DND-41 (cell line): Measurements from ENCODE around the gene AOPEP.

Experiments used
- ATAC-seq: fragments of 200-7000 bp; cut with Tn5 transposase; 3 replicates; pipeline ENCODE4 v1.9.1; 2021; ENCODE audit warnings: low read depth; ENCODE audit not compliant: insufficient read depth
- DNase-seq: peaks from one replicate; pipeline ENCODE4 v3.0.0-alpha.2; 2020
- H2AFZ ChIP-seq: 2 replicates; pipeline ENCODE4 v1.6.0; 2012; ENCODE audit warnings: low read depth, low read length
- H3K27ac ChIP-seq: 2 replicates; pipeline ENCODE4 v1.5.1; 2012; ENCODE audit warnings: low read length, inconsistent platforms
- H3K27me3 ChIP-seq: fragments of 200-600 bp; sonication (generic); 2 replicates; pipeline ENCODE4 v1.6.0; 2012; ENCODE audit warnings: low read length, mild to moderate bottlenecking, inconsistent platforms; ENCODE audit not compliant: insufficient read depth, poor library complexity
- H3K36me3 ChIP-seq: 2 replicates; pipeline ENCODE4 v1.5.1; 2012; ENCODE audit warnings: low read length, inconsistent platforms; ENCODE audit not compliant: insufficient read depth
- H3K4me1 ChIP-seq: 2 replicates; pipeline ENCODE4 v1.5.1; 2012; ENCODE audit warnings: mild to moderate bottlenecking, low read length; ENCODE audit not compliant: insufficient read depth
- H3K4me2 ChIP-seq: 2 replicates; pipeline ENCODE4 v1.6.0; 2012; ENCODE audit warnings: mild to moderate bottlenecking, moderate library complexity, low read length, inconsistent platforms; ENCODE audit not compliant: insufficient read depth
- H3K4me3 ChIP-seq, 2 experiments: fragments of 200-600 bp in 1 of 2; shearing (Covaris generic) in 1 of 2; 2 replicates each; pipeline ENCODE4 v1.5.1; 2012 to 2016; ENCODE audit warnings: inconsistent platforms in 2 of 2, low read length in 2 of 2, mild to moderate bottlenecking in 2 of 2, low read depth in 1 of 2, moderate library complexity in 1 of 2
- H3K79me2 ChIP-seq: 2 replicates; pipeline ENCODE4 v1.6.0; 2012; ENCODE audit warnings: low read length, inconsistent platforms; ENCODE audit not compliant: insufficient read depth
- H3K9ac ChIP-seq: 2 replicates; pipeline ENCODE4 v1.6.0; 2012; ENCODE audit warnings: low read depth, mild to moderate bottlenecking, inconsistent platforms, low read length, moderate library complexity
- H3K9me3 ChIP-seq: 2 replicates; pipeline ENCODE4 v1.5.1; 2012; ENCODE audit warnings: low read length, moderate library complexity, mild to moderate bottlenecking, inconsistent platforms; ENCODE audit not compliant: insufficient read depth, severe bottlenecking
- H4K20me1 ChIP-seq: 2 replicates; pipeline ENCODE4 v1.6.0; 2012; ENCODE audit warnings: low read length; ENCODE audit not compliant: insufficient read depth
- EZH2 ChIP-seq: IDR thresholded peaks from 3 replicates; pipeline ENCODE4 v1.6.1; 2012; ENCODE audit warnings: borderline replicate concordance, low read depth, mild to moderate bottlenecking, moderate library complexity, low read length, inconsistent platforms; ENCODE audit not compliant: severe bottlenecking
- TF ChIP-seq, protein P1 (sequence below): IDR thresholded peaks from 2 replicates; pipeline ENCODE4 v1.5.1; 2012; ENCODE audit warnings: borderline replicate concordance, low read length, moderate library complexity, mild to moderate bottlenecking; ENCODE audit not compliant: poor library complexity, severe bottlenecking; ENCODE audit errors: extremely low read depth

Gene AOPEP

DNA sequence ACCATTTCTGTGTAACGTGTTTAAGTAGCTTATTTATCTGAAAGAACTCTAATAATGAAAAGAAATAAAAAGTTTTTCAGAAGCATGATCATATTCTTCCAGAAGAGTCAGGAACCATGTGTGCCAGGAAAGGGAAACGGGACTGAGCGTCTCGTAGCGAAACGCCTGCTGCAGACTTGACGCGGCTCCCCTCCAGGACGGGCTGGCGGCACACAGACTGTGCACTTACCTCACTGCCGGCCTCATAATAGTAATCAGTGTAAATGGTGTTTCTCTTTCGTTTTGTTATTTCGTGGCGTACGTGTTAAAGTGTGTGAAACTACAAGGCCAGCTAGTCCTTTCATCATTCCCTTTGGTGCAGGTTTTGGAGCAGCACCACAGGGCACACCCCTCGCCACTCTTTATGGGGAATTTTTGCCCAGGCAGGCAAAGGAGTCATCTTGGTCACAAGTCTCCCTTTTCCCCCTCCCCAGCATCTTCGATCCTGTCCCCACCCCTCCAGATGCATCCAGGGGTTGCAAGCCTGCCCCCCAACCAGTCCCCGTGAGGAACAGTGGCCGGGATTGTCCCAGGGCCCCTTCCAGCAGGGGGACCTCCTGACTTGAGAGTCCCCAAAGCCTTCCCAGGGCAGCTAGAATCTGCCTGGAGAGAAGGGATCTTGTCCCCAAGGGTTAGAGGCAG lies 357.9 kb downstream of the AOPEP start:
- Histone ChIP-seq H3K27me3 (no peaks in the 10 kb centered on the region), H3K79me2 (no peaks in the 10 kb centered on the region), H3K9me3 (no peaks in the 10 kb centered on the region), H3K27ac (no peak overlapping the region), H3K36me3 (peaks cover 6% of the 10 kb centered on the region), H2AFZ (no peak overlapping the region), H3K9ac (no peak overlapping the region), H3K4me3 (no peak overlapping the region), H3K4me1 (0 out of 2 replicates have a peak, but pooled peaks cover 4% of the 10 kb centered on the region), H3K4me2 (no peak overlapping the region), H4K20me1 (no peaks in the 10 kb centered on the region)
- no peak for DNase-seq
- ATAC-seq, result no peak
- TF ChIP-seq, protein P1, sequence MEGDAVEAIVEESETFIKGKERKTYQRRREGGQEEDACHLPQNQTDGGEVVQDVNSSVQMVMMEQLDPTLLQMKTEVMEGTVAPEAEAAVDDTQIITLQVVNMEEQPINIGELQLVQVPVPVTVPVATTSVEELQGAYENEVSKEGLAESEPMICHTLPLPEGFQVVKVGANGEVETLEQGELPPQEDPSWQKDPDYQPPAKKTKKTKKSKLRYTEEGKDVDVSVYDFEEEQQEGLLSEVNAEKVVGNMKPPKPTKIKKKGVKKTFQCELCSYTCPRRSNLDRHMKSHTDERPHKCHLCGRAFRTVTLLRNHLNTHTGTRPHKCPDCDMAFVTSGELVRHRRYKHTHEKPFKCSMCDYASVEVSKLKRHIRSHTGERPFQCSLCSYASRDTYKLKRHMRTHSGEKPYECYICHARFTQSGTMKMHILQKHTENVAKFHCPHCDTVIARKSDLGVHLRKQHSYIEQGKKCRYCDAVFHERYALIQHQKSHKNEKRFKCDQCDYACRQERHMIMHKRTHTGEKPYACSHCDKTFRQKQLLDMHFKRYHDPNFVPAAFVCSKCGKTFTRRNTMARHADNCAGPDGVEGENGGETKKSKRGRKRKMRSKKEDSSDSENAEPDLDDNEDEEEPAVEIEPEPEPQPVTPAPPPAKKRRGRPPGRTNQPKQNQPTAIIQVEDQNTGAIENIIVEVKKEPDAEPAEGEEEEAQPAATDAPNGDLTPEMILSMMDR, result no peak
- TF ChIP-seq EZH2, result no peak

DNA sequence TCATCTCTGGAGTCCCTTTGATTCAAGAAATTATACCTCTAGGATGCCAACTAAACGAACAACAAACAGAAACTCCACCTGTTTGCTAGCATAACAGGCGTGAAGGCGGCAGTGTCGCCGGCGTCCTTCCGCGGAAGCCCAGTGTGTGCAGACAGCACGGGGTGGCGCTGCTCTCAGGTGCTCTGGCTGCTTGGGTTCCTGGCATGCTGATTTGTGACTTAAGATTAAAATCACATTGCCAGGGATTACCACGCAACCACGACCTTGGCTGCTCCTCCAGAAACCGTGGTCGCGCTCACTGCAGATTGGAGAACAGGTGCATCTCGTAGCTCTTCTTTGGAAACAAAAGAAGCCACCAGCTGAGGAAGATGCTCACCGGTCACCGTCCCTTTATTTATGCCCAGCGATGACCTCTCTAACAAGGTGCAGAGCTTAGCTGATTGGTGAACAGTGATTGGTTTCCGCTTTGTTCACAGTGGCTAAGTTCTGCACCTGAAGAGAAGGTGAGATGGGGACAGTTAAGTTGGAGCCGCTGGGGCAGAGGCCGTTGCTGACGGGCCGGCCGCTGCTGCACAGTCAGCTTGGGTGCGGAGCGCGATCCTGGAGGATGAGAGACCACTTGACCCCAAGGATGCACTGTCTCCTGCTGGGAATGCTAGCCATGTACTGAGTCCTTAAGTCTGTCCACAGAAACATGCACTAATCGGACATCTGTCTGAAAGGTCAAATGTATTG lies 358.7 kb downstream of the AOPEP start:
- peak; percentile 68 for ATAC-seq
- TF ChIP-seq, protein P1, result no peak
- no peak for TF ChIP-seq EZH2
- H4K20me1 ChIP-seq, result no peaks in the 10 kb centered on the region
- H3K27me3 ChIP-seq, result no peaks in the 10 kb centered on the region
- H2AFZ ChIP-seq, result no peak overlapping the region
- H3K4me1 ChIP-seq, result 0 out of 2 replicates have a peak, but pooled peaks cover 4% of the 10 kb centered on the region
- H3K9me3 ChIP-seq, result no peaks in the 10 kb centered on the region
- no peak overlapping the region for H3K4me3 ChIP-seq
- H3K36me3 ChIP-seq, result peaks cover 6% of the 10 kb centered on the region
- H3K4me2 ChIP-seq, result no peak overlapping the region
- H3K79me2 ChIP-seq, result no peaks in the 10 kb centered on the region
- no peak overlapping the region for H3K27ac ChIP-seq
- DNase-seq, result peak; percentile 39
- no peak overlapping the region for H3K9ac ChIP-seq

DNA sequence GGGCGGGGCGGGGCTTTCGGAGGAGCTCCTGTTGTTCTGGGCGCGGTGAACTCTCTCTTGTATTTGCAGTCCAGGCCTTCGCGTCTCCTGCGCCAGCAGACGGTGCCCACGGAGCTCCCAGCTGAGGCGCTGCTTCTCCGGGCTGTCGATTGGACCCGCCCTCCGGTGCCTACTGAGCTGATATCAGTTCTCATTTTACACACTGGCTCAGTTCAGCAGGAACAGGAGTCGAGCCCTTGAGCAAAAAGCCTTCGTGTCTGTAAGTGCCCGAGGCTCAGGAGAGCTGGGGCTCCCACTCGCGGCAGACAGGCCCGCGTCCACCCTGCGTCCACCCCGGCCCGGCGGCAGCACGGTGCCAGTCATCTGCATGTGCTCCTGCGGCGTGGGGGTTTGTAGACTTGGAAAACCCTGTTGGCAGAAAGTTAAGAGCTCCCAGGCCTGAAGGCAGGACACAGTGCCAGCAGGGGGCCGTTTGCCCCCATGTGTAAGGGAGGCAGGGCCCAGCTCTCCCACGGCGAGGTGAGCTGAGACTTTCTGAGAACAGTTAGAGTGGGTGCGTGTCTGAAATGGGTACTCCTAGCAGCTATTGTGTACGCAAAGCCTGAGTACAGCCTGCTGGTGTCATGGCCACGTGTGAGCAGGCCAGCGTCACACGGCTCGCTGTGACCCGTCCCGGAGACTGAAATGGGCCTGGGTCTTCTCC lies 359.5 kb downstream of the AOPEP start:
- peaks cover 6% of the 10 kb centered on the region for H3K36me3 ChIP-seq
- H4K20me1 ChIP-seq, result no peaks in the 10 kb centered on the region
- no peak overlapping the region for H3K9ac ChIP-seq
- H3K27ac ChIP-seq, result no peak overlapping the region
- H3K27me3 ChIP-seq, result no peaks in the 10 kb centered on the region
- no peak for ATAC-seq
- 0 out of 2 replicates have a peak, but pooled peaks cover 4% of the 10 kb centered on the region for H3K4me1 ChIP-seq
- no peak overlapping the region for H3K4me2 ChIP-seq
- H3K79me2 ChIP-seq, result no peaks in the 10 kb centered on the region
- TF ChIP-seq, protein P1, result no peak
- TF ChIP-seq EZH2, result no peak
- no peak for DNase-seq
- no peak overlapping the region for H2AFZ ChIP-seq
- H3K4me3 ChIP-seq, result no peak overlapping the region
- H3K9me3 ChIP-seq, result no peaks in the 10 kb centered on the region
